Endothelial cell of umbilical vein (primary cell): Measurements from ENCODE around the gene MALRD1. TPM values are rescaled to one million over a fixed set of nuclear protein-coding genes. Genes with fewer than 3 reads are reported as not detected.

Experiments
- BruUV-seq: library from RNA; stranded (reverse); fragments of 400-500 nt; replicated peaks from 2 replicates; lab custom pipeline; 2021; lab: Mats Ljungman, UMichigan
- CTCF ChIA-PET: fragments of 300-600, 350-600 bp; sonication (Branson Sonifier 250); formaldehyde crosslinking; loops from one replicate; lab custom pipeline; 2021; ENCODE audit warnings: antibody characterized with exemption, inconsistent platforms; lab: Charles Lee
- POLR2A ChIA-PET: fragments of 300-600, 350-600 bp; sonication (Branson Sonifier 250); formaldehyde crosslinking; loops from one replicate; lab custom pipeline; 2021; ENCODE audit warnings: antibody characterized with exemption, inconsistent platforms; lab: Charles Lee
- DNase-seq: peaks from one replicate; pipeline ENCODE4 v3.0.0-alpha.2; 2011; ENCODE audit warnings: low read depth, low spot score
- FAIRE-seq: peaks from 2 replicates; lab custom pipeline; 2011; peaks lifted over from hg19 to GRCh38; lab: Jason Lieb, UNC
- H2AFZ ChIP-seq: 2 replicates; pipeline ENCODE4 v1.6.0; 2012; ENCODE audit warnings: low read depth, low read length, control low read depth, inconsistent platforms
- H3K27ac ChIP-seq: 2 replicates; pipeline ENCODE4 v1.5.1; 2011; ENCODE audit warnings: low read depth, mild to moderate bottlenecking, control low read depth, low read length, moderate library complexity; ENCODE audit not compliant: insufficient read depth
- H3K27me3 ChIP-seq, 2 experiments: 2 replicates each; pipeline versions ENCODE4 v1.6.0 to v1.6.1; 2011; ENCODE audit warnings: low read length in 2 of 2, mixed read lengths in 1 of 2; ENCODE audit not compliant: control insufficient read depth in 2 of 2, insufficient read depth in 2 of 2
- H3K36me3 ChIP-seq, 2 experiments: 2 replicates in 1 of 2; 3 replicates in 1 of 2; pipeline ENCODE4 v1.5.1; 2011; ENCODE audit warnings: low read length in 2 of 2, mild to moderate bottlenecking in 1 of 2, moderate library complexity in 1 of 2; ENCODE audit not compliant: control insufficient read depth in 2 of 2, insufficient read depth in 2 of 2; ENCODE audit errors: extremely low read depth in 1 of 2
- H3K4me1 ChIP-seq: 3 replicates; pipeline ENCODE4 v1.5.1; 2011; ENCODE audit warnings: mild to moderate bottlenecking, low read length; ENCODE audit not compliant: control insufficient read depth, insufficient read depth; ENCODE audit errors: extremely low read depth
- H3K4me2 ChIP-seq: 2 replicates; pipeline ENCODE4 v1.6.1; 2011; ENCODE audit warnings: low read length, control low read depth, mixed read lengths; ENCODE audit not compliant: insufficient read depth
- H3K4me3 ChIP-seq, 3 experiments: fragments of 200-600 bp in 1 of 3; sonication (generic), shearing (Covaris generic) in 1 of 3; replicated peaks in 1 of 3; 2 replicates each; pipeline ENCODE4 v1.5.1; 2011 to 2016; ENCODE audit warnings: control low read depth in 3 of 3, low read length in 3 of 3, mild to moderate bottlenecking in 2 of 3, inconsistent platforms in 1 of 3, low read depth in 1 of 3, moderate library complexity in 1 of 3; ENCODE audit not compliant: insufficient read depth in 1 of 3
- H3K79me2 ChIP-seq: 2 replicates; pipeline ENCODE4 v1.6.0; 2012; ENCODE audit warnings: low read length, inconsistent platforms; ENCODE audit not compliant: control insufficient read depth, insufficient read depth
- H3K9ac ChIP-seq: replicated peaks from 2 replicates; pipeline ENCODE3; 2011; ENCODE audit warnings: low read length, control low read depth; ENCODE audit not compliant: insufficient read depth; ENCODE audit errors: extremely low read depth
- H3K9me1 ChIP-seq: replicated peaks from 3 replicates; pipeline ENCODE4 v1.6.0; 2011; ENCODE audit warnings: mild to moderate bottlenecking, low read length; ENCODE audit not compliant: control insufficient read depth, insufficient read depth; ENCODE audit errors: extremely low read depth
- H3K9me3 ChIP-seq: replicated peaks from 2 replicates; pipeline ENCODE4 v1.5.1; 2012; ENCODE audit warnings: low read length, inconsistent platforms; ENCODE audit not compliant: control insufficient read depth, insufficient read depth
- H4K20me1 ChIP-seq: replicated peaks from 2 replicates; pipeline ENCODE3; 2011; ENCODE audit warnings: mild to moderate bottlenecking, low read length; ENCODE audit not compliant: control insufficient read depth, insufficient read depth; ENCODE audit errors: extremely low read depth
- CTCF ChIP-seq, 2 donors: IDR thresholded peaks; 1 replicate in 1 of 2; 2 replicates in 1 of 2; pipeline ENCODE4 v1.5.1; 2011; ENCODE audit warnings: low read length in 2 of 2, mild to moderate bottlenecking in 2 of 2, moderate library complexity in 2 of 2, control low read depth in 1 of 2, inconsistent platforms in 1 of 2, low read depth in 1 of 2; ENCODE audit not compliant: insufficient read depth in 1 of 2; ENCODE audit errors: extremely low read depth in 1 of 2
- EZH2 ChIP-seq: IDR thresholded peaks from 2 replicates; pipeline ENCODE4 v1.6.1; 2012; ENCODE audit warnings: borderline replicate concordance, low read depth, mild to moderate bottlenecking, moderate library complexity, low read length, inconsistent platforms; ENCODE audit not compliant: severe bottlenecking
- FOS ChIP-seq: IDR thresholded peaks from 2 replicates; pipeline ENCODE4 v1.6.1; 2011; ENCODE audit warnings: mild to moderate bottlenecking, low read length, moderate library complexity, borderline replicate concordance; ENCODE audit not compliant: insufficient read depth
- GATA2 ChIP-seq: IDR thresholded peaks from 2 replicates; pipeline ENCODE4 v1.7.0; 2011; ENCODE audit warnings: low read depth, mild to moderate bottlenecking, moderate library complexity, mixed read lengths, low read length; ENCODE audit not compliant: insufficient read length, insufficient read depth
- JUN ChIP-seq: IDR thresholded peaks from 2 replicates; pipeline ENCODE4 v1.6.1; 2011; ENCODE audit warnings: borderline replicate concordance, low read depth; ENCODE audit not compliant: insufficient read length, insufficient read depth
- MYC ChIP-seq: IDR thresholded peaks from one replicate; pipeline ENCODE4 v1.6.1; 2011; ENCODE audit warnings: mild to moderate bottlenecking, low read depth, low read length
- POLR2A ChIP-seq: IDR thresholded peaks from 2 replicates; pipeline ENCODE4 v1.6.1; 2012; ENCODE audit warnings: low read depth, mild to moderate bottlenecking, control low read depth, low read length
- POLR2AphosphoS5 ChIP-seq: IDR thresholded peaks from 2 replicates; pipeline ENCODE4 v1.6.1; 2012; ENCODE audit warnings: low read depth, mild to moderate bottlenecking, control low read depth, low read length, moderate library complexity; ENCODE audit not compliant: insufficient read depth
- dilution Hi-C: fragments of 300-500 bp; cut with MboI; formaldehyde crosslinking; loops from one replicate; pipeline ENCODE4 v1.15.0; 2019; ENCODE audit warnings: low sequenced_read_pairs; ENCODE audit not compliant: extremely low pct_ligation_motif_present
- intact Hi-C: fragments of 100-400 bp; cut with micrococcal nuclease; formaldehyde crosslinking; loops from one replicate; pipeline ENCODE4 v1.10.0; 2022
- polyA plus RNA-seq, 4 experiments: library from polyadenylated mRNA; depleted of rRNA in 3 of 4; stranded (reverse) in 3 of 4; unstranded in 1 of 4; fragments of >200 nt; gene quantifications; 2 replicates each; pipeline versions ENCODE4 v1.2.1 to v1.2.3, GENCODE V29; 2011 to 2012; ENCODE audit warnings: missing spikeins in 1 of 4
- total RNA-seq: library from RNA; stranded (reverse); gene quantifications from 2 replicates; pipeline ENCODE4 v1.2.3, GENCODE V29; 2021
- TF ChIP-seq, protein P1 (sequence below): IDR thresholded peaks from 2 replicates; pipeline ENCODE4 v1.6.1; 2011; ENCODE audit not compliant: insufficient read depth, insufficient read length

The MALRD1 gene
- total and polyA plus RNA-seq, 2 donors (not counting 3 experiments of a cell fraction or from before 2014, with no cell fraction given), result not detected

DNA sequence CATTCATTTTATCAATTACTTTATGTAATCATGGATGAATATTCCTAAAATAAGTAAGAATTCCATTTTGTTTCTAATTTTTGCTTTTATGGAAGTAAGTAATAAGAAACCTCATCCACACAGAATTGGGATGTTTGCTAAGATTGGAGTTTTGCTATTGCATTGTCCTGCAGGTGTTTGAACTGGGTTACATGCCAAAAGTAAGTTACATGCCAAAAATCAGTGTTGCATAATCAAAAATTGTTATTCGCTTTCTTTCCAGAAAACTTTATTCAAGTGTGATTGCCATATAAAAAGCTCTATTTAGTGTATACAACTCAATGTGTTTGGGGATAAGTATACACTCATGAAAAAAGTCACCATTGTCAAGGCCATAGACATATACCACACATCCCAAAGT, 420.9 kb downstream of the MALRD1 start:
- Histone ChIP-seq H3K27me3 (no peaks in the 10 kb centered on the region), H3K9me3 (no peaks in the 10 kb centered on the region), H3K79me2 (no peaks in the 10 kb centered on the region), H3K9ac (no peak overlapping the region), H3K4me3 (no peak overlapping the region), H3K9me1 (no peaks in the 10 kb centered on the region), H4K20me1 (no peaks in the 10 kb centered on the region), H3K4me2 (no peak overlapping the region), H3K27ac (no peak overlapping the region), H2AFZ (no peak overlapping the region), H3K4me1 (no peaks in the 10 kb centered on the region), H3K36me3 (no peaks in the 10 kb centered on the region)
- BruUV-seq, result no TSS peak
- dilution Hi-C loops, result no loop called here
- DNase-seq (no peak), FAIRE-seq (no peak)
- intact Hi-C loops, result no loop called here
- ChIA-PET POLR2A (no interaction called here), CTCF (no interaction called here)
- TF ChIP-seq GATA2 (no peak), JUN (no peak), MYC (no peak), EZH2 (no peak), FOS (no peak), POLR2A (no peak), POLR2AphosphoS5 (no peak), CTCF (IDR thresholded peaks at IDR 0.05; ENCODE audit: extremely low read depth in 1 of 2, insufficient read depth in 1 of 2, low read depth in 1 of 2, low read length in 2 of 2) (no peak)
- TF ChIP-seq, protein P1, sequence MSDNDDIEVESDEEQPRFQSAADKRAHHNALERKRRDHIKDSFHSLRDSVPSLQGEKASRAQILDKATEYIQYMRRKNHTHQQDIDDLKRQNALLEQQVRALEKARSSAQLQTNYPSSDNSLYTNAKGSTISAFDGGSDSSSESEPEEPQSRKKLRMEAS, result no peak
